Measurements from ENCODE around the gene RHOU. TPM values are rescaled to one million over a fixed set of nuclear protein-coding genes. Genes with fewer than 3 reads are reported as not detected.

Gene RHOU
- total and polyA plus RNA-seq, 2 donors (not counting 3 experiments of a cell fraction or from before 2014, with no cell fraction given) = 0.04 to 0.40 TPM

DNA sequence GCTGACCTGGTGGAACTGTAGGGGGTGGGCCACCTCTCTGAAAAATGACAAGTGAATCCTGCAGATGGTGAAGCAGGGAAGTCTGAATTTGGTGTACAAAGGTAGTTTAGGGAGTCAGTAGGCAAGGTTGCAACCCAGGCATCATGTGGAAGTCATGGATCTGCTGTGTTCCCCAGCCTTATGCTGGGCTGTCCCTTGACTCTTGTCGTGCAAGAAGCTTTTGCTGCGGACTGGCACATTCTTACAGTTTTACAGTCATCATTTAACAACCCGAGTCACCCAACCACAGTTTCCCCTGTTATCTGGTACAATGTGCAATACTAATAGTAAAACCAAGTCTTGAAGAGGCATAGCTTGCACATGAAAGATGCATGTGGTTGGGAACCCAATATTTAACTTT is 13.2 kb downstream of the RHOU start:
- Histone ChIP-seq H3K4me1 (ENCODE audit: control insufficient read depth, extremely low read depth, insufficient read depth, low read length) (no peaks in the 10 kb centered on the region), H4K20me1 (replicated peaks; ENCODE audit: control insufficient read depth, extremely low read depth, insufficient read depth, low read length) (no peaks in the 10 kb centered on the region), H2AFZ (ENCODE audit: low read depth, low read length) (no peak overlapping the region), H3K4me3 (replicated peaks in 1 of 3; ENCODE audit: insufficient read depth in 1 of 3, low read depth in 1 of 3, low read length in 3 of 3) (no peak overlapping the region), H3K27me3 (ENCODE audit: control insufficient read depth in 2 of 2, insufficient read depth in 2 of 2, low read length in 2 of 2) (peaks cover 3 to 4% of the 10 kb centered on the region in 2 experiments), H3K79me2 (ENCODE audit: control insufficient read depth, insufficient read depth, low read length) (no peaks in the 10 kb centered on the region), H3K36me3 (ENCODE audit: control insufficient read depth in 2 of 2, extremely low read depth in 1 of 2, insufficient read depth in 2 of 2, low read length in 2 of 2) (no peaks in the 10 kb centered on the region), H3K9ac (replicated peaks; ENCODE audit: extremely low read depth, insufficient read depth, low read length) (no peak overlapping the region), H3K4me2 (ENCODE audit: insufficient read depth, low read length) (no peak overlapping the region), H3K9me3 (replicated peaks; ENCODE audit: control insufficient read depth, insufficient read depth, low read length) (no peaks in the 10 kb centered on the region), H3K9me1 (replicated peaks; ENCODE audit: control insufficient read depth, extremely low read depth, insufficient read depth, low read length) (no peaks in the 10 kb centered on the region), H3K27ac (ENCODE audit: insufficient read depth, low read depth, low read length) (no peak overlapping the region)
- DNase-seq (ENCODE audit: low read depth, low spot score) (no peak), FAIRE-seq (no peak)
- TF ChIP-seq POLR2AphosphoS5 (IDR thresholded peaks at IDR 0.05; ENCODE audit: insufficient read depth, low read depth, low read length) (no peak), FOS (IDR thresholded peaks at IDR 0.05; ENCODE audit: borderline replicate concordance, insufficient read depth, low read length) (no peak), GATA2 (IDR thresholded peaks at IDR 0.05; ENCODE audit: insufficient read depth, insufficient read length, low read depth, low read length) (no peak), MYC (IDR thresholded peaks at IDR 0.05; ENCODE audit: low read depth, low read length) (no peak), POLR2A (IDR thresholded peaks at IDR 0.05; ENCODE audit: low read depth, low read length) (no peak), CTCF (IDR thresholded peaks at IDR 0.05; ENCODE audit: extremely low read depth in 1 of 2, insufficient read depth in 1 of 2, low read depth in 1 of 2, low read length in 2 of 2) (no peak), EZH2 (IDR thresholded peaks at IDR 0.05; ENCODE audit: borderline replicate concordance, low read depth, low read length, severe bottlenecking) (no peak), JUN (IDR thresholded peaks at IDR 0.05; ENCODE audit: borderline replicate concordance, insufficient read depth, insufficient read length, low read depth) (no peak)
- TF ChIP-seq, protein P1, sequence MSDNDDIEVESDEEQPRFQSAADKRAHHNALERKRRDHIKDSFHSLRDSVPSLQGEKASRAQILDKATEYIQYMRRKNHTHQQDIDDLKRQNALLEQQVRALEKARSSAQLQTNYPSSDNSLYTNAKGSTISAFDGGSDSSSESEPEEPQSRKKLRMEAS (IDR thresholded peaks at IDR 0.05; ENCODE audit: insufficient read depth, insufficient read length) = no peak
- dilution Hi-C loops (cut with MboI; ENCODE audit: extremely low pct_ligation_motif_present, low sequenced_read_pairs) (no loop called here), intact Hi-C loops (cut with micrococcal nuclease) (no loop called here)
- ChIA-PET CTCF (no interaction called here), POLR2A (no interaction called here)
- BruUV-seq (replicated peaks) = no TSS peak

Data from endothelial cell of umbilical vein (primary cell).